Activated CD8-positive, alpha-beta memory T cell treated with anti-CD3 and anti-CD28 coated beads, Interleukin-2, amount 50 U/mL, for 24 hours (primary cell): ENCODE data around the gene HOMER2.
"Not testable (repeated sequence)": the region's sequence is repeated elsewhere in the genome, so short reads cannot be mapped to it uniquely, and the experiment has no call there.

ENCODE experiments used
- DNase-seq: peaks from one replicate; pipeline ENCODE4 v3.0.0-alpha.2; 2020; ENCODE audit errors: extremely low read depth

Gene HOMER2

DNA sequence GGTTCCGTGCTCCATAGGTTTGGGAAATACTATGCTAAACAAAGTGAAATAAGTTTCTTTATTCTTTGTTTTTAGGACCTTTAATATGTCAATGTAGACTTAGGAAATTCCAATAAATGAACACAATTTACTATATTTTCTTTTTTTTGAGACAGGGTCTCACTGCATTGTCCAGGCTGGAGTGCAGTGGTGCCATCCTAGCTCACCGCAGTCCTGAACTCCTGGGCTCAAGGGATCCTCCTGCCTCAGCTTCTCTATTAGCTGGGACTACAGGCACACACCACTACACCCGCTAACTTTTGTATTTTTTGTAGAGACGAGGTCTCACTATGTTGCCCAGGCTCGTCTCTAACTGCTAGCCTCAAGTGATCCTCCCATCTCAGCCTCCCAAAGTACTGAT, 12.4 kb upstream of the HOMER2 start:
- DNase-seq, result no peak

GRCh38 chr15:82963471-82964341, 11.2 kb upstream of the HOMER2 start:
- DNase-seq, result no peak

DNA sequence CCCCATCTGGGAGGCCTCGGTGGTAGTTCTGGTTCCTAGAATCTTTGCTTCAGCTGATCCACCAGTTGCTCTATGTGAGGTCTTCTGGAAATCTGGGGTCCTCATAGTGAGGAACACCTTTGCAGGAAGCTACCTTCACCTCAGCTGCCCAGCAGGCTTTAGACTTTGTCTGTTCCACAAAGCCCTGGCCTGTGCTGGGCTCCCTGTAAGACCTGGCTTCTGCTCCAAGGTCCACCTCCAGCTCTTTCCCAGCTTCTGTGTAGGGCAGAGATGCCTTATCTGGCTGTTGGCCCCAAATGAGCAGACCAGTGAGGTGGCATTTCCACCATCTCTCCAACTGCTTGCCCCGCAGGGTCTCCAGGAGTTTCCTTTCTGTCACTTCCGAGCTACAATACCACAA, 8.2 kb upstream of the HOMER2 start:
- DNase-seq, result no peak

DNA sequence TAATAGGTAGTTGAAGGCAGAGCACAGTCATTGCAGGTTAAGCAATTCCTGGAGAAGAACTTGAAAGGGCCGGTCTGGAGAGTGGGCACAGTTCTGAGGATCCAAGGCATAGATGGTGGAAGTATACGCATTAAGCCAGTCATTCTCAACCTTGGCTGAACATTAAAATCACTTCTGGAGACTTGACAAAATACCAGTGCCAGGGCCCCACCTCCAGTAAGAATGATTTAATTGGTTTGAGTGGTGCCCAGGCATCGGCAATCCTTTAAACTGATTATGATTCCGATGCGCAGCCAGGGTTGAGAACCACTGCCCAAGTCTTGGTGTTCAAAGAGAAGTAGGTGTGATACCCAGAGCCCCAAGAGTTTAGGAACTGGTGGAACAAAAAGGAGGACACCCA, 6.9 kb upstream of the HOMER2 start:
- DNase-seq, result no peak

DNA sequence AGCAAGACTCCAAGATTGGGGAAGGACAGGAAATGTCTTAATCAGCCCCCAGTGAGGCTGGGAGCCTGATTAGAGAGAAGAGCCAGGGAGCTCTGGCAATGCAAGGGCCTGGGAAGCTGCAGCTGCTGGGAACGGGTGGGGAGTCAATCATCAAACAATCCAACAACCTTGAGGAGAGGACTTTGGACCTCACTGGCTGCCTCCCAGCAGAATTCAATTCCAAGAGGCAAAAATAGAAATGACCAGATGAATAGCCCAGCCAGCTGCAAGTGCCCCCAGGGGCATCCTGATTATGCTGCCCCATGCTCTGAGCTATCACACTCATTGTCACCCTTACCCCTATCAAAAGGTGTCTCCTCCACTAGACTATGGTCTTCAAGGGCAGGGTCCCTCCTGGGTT, 6.1 kb upstream of the HOMER2 start:
- DNase-seq, result no peak

- DNase-seq, result no peak
Measured at GRCh38 chr15:82951472-82952157, 905 bp downstream of the HOMER2 start.

DNA sequence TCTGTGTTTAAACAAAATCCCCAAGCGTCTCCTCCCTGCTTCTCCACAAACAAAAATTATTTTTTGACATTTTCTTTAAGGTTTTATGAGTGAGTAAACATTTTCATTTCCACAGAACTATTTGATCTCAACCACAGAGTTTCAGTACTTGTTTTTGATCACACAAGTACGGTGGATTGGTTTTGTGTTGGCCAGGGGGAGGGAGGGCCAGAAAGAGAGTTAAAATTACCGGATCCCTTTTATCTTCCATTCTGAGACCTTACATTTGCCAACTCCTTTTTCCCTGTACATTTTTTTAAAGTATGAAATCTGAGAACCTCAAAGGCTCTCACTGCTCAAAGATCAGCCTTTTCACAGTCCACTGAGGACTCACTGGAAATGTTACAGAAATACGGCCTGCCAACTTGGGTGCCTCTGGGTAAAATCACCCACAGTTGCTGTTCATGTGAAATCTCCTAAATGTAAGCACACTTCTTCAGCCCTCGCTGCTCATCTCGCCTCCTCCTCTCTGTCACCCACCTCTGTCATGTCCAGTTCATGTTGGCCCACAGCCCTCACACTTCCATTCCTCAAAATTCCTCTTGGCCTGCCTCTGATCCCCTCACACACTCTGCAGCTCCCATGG, 1.7 kb downstream of the HOMER2 start:
- no peak for DNase-seq

DNA sequence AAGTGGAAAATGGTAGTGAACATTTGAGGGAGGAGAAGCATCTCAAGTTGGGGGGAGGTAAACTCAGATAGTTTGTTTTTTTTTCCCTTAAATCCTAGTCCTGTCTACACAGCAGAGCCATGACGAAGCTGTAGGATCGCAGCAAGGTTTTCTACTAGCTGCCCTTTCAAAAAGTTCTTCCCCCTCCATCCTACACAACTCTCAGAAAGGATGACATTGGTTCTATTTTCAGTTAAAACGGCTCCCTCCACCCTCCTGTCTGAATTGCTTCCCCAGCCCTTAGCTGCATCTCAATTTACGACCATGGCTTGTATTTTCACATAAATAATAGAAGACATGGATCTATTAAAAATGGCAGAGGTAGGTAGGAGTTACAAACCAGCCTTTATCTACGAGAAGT, 2.2 kb downstream of the HOMER2 start:
- DNase-seq, result no peak

DNA sequence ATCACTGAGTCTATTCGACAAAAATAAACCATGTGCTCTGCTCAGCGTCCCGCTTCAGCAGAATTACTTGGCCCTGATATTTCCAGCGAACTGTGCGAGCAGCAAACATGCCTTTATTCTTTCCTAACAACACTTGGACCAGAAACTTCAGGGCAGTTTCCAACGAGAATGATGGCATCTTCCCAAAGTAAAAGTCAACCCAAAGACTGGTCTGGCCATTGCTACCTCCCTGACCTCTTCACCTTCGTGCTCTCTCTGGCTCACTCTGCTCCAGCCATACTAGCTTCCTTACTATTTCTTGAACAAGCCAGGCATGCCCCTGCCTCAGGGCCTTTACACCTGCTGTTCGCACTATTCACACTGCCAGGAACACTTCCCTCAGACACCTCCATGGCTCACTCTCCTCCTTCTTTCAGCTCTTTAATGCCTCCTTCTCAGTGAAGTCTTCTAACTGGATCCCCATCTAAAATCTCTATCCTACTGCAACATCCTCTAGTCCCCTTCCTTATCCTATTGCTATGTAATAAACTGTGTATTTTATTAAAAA, 6.3 kb downstream of the HOMER2 start:
- DNase-seq, result no peak

DNA sequence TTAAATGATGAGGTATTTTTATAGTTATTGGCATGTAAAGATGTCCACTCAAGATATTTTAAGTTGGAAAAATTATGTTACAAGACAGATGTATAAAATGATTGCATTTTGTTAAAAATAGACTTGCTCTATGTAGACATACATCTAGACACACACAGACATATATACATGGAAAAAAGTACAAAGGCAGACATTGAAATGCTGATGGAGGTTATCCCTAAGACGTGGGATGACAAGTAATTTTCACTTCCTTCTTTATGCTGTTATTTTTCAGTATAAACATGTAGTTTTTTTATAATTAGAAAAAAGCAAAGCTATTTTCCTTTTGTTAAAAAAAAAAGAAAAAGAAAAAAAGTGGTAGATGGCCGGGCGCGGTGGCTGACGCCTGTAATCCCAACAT, 7.2 kb downstream of the HOMER2 start:
- no peak for DNase-seq

DNA sequence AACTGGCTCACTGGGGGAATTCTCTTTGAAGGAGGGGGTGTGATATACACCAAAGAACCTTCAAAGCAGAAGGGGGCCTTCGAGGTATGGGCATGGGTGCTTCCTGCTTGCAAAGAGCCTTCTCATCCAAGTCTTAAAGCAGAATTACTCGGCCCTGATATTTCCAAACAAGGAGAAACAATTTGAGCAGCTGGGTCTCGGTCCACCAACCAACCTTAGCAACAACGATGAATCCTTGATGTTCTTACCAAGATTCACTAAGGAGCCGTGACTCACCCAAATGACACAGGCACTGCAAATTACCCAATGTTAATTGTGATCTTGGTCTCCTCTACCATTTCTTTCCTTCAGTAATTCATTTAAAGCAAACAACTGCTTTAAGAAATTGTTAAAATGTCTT, 7.7 kb downstream of the HOMER2 start:
- DNase-seq, result no peak

GRCh38 chr15:82944056-82944455, 8.5 kb downstream of the HOMER2 start:
- DNase-seq, result no peak

GRCh38 chr15:82943176-82943575, 9.3 kb downstream of the HOMER2 start:
- no peak for DNase-seq

GRCh38 chr15:82942691-82943090, 9.8 kb downstream of the HOMER2 start:
- DNase-seq, result no peak

- DNase-seq, result not testable (repeated sequence)
Measured at GRCh38 chr15:82939678-82940077, 12.8 kb downstream of the HOMER2 start.

DNA sequence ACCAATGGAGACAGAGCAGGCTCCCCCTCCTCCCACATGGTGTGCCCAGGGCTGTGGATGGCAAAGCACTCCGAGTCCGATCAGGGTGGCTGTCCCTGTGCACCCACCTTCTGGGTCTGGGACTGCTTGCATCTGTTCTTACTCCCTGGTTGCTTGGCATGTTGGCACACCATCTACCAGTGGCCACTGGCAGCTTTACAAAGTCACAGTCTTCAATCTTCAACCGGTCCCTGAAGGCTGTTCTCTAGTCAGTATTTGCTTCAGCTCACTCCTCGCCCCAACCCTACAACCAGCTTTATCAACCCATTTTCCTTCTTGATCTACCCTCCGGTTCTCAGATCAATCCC, 14.8 kb downstream of the HOMER2 start:
- DNase-seq, result no peak

- no peak for DNase-seq
Measured at GRCh38 chr15:82936966-82937711, 15.4 kb downstream of the HOMER2 start.

DNA sequence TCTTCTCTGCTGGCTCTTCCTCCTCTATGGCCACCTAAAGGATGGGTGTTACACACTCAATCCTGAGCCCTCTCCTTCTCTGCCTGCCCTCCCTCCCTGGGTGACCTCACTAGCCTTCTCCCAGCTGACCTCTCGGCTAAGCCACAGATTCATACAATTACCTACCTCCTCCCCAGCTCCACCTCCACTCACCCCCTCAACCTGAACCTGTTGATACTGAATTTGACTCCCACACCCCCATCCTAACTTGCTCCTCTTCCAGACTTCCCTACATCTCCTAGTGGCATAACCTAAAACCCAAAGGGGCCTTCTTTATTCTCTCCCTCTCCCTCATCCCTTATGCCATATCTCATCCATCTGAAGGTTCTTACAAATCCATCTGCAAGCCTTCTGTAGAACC, 17.1 kb downstream of the HOMER2 start:
- DNase-seq, result no peak

DNA sequence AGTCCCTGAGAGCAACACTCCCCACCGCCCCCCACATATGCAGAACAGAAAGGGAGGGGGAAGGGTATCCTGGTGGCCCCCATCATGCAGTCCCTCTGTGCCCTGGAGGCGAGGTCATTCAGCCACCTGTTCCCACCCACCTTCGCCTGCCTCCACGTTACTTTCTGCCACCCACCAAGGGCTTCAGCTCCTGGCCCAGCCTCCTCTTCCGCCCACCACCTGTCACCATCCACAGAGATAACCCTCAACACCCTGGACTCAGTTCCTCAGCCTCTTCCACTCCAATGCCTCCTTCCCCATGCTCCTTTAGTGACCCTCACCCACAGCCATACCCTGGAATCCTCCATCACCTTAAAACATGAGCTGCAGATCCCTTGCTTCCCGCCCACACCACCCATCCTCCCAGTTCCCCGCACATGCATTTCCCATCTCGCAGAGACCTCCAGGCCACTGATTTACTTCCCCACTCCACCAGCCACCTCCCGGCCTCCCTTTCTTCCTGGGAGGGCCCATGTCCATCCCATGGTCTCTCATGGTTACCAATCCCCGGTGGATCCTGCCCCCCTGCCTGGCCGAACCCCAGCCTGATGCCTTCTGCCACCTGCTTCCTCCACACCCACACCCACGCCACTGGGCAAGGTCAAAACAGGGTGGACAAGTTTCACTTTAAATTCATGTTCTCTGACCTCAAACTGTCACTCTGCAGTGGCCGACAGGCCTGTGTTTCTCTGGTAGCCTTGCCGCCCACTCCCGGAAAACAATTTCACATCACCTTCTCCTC, 18.2 kb downstream of the HOMER2 start:
- DNase-seq, result no peak

GRCh38 chr15:82933576-82933975, 18.9 kb downstream of the HOMER2 start:
- DNase-seq, result no peak

GRCh38 chr15:82931221-82931620, 21.3 kb downstream of the HOMER2 start:
- no peak for DNase-seq
